HG02938 (cell line): ENCODE measurements around the gene RAI2.

Experiments used
- ATAC-seq: cut with Tn5 transposase; IDR thresholded peaks from one replicate; pipeline ENCODE4 v1.9.1; 2021; ENCODE audit warnings: mild to moderate bottlenecking, moderate library complexity; ENCODE audit not compliant: unreplicated experiment

Gene RAI2

GRCh38 chrX:17830211-17830610 is 30.9 kb downstream of the RAI2 start:
- ATAC-seq, result no peak

DNA sequence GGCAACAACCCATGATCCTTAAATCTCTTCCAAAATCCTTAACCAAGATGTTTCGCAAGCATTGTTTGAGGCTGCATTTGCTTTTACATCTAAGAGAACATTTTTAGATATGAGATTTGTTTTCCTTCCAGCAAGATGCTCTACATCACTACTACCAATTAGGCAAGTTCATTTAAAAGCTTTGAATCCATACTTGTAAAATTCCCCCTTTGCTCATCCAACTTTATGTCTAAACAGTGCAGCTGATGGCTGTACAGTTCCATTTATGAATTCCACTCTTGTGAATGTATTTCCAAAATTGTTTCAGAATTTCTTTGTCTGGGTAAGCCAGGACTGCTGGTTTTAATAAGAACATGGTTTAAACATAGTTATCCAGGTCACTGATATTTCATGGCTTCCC is 31.5 kb downstream of the RAI2 start:
- ATAC-seq, result no peak

- ATAC-seq, result no peak
These were observed 32.9 kb downstream of the RAI2 start for GRCh38 chrX:17828171-17828570.

DNA sequence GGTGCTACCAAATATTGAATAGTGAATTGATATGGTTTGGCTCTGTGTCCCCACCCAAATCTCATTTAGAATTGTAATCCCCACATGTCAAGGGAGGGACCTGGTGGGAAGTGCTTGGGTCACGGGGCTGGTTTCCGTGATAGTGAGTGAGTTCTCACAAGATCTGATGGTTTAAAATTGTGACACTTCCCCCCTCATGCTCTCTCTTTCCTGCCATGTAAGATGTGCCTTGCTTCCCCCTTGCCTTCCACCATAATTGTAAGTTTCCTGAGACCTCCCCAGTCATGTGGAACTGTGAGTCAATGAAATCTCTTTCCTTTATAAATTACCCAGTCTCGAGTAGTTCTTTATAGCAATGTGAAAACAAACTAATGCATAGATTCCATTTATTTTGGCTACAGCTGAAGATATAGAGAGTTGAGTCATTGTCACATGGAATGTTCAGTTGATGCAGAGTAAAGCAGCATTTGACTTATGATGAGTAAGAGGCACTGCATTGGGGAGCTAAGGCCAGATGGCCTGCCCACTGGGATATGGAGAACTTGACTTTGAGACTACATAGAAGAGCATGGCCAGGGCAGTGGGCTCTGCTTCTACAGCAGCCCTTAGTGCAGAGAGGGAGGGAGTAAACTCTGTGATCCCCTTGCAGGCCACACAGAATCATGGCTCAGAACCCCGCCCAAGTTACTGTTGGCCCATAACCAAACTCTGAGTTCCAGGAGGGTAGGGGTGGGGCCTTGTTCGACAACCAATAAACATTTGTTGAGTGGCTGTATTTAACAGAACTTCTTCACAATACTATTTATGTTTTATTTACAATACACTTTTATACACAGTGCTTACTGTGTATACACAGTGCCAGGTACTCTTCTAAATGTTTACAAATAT is 34.2 kb downstream of the RAI2 start:
- no peak for ATAC-seq

DNA sequence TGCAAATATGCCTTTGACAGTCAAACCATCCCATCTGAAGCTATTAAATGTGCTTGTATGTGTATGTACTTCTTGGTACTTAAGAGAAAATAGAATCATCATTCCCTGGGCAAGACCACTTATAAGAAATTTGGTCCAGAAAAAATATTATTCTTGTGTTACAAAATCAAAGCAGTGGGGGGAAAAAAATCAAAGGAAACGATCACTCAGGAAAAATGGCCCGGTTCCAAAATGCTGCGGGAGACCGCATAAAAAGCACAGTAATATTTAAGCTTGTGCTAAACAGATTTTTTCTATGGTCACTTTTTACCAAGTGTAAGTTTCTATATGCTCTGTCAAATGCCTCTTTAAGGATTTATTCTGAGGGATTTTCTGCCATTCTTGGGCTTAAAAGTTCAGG is 36.1 kb downstream of the RAI2 start:
- ATAC-seq, result no peak

GRCh38 chrX:17822351-17822750 is 38.7 kb downstream of the RAI2 start:
- ATAC-seq, result no peak

DNA sequence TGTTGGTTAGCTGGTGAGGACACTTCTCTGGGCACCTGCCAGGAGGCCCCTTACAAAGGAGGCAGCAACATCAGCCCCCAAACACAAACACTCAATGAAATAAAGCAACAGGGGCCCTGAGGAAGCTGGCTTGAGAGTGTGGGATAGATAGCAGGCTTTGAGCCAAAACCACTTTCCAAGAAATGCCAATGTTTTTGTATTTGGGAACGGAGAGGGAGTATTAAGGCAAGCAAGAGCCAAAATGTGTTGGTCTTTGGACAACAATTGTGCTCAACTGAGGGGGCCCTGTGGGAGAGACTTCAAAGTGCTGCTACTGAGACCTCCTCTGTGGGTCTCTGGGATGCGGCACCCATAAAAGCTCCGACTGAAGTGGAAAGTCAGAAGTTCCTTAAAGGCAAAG is 41.0 kb downstream of the RAI2 start:
- ATAC-seq, result no peak

DNA sequence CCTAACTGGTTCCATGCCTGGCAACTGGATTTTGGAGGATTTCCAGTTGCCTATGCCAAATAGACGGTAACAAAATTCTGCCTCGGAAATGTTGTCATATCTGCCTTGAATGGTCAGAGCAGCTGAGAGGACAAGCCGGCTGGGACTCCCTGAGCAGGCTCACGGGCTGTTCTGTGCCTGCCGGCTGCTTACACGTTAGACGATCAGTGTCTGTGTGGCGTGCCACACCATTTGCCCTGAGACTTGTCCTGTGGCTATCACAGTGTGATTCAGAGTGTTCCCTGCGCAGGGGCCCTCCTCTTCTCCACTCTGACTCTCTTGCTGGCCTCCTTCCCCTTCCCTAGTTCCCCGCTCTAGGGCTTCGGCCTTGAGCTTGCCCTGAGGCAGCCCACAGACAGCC is 42.4 kb downstream of the RAI2 start:
- ATAC-seq, result no peak

GRCh38 chrX:17817251-17817650 is 43.8 kb downstream of the RAI2 start:
- no peak for ATAC-seq

DNA sequence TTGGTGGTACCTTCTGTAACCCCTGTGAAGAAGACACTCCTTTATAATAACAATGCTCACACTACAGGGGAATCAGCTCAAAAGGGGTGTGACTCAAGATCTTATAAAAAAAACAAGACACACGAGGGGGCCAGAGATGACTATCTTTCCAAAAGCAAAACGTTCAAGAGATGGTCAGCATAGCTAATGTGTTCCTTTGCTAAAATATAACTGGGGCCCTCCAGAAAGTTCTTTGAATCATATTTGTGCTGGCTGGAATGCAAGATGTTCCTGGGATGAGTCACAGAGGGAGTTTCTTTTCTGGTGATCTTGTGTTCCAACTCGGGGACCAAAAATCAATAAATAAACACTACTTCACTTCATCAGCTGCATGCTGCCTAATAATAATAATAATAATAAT is 46.5 kb downstream of the RAI2 start:
- ATAC-seq, result no peak

- ATAC-seq, result no peak
These were observed 47.0 kb downstream of the RAI2 start for GRCh38 chrX:17814059-17814458.

DNA sequence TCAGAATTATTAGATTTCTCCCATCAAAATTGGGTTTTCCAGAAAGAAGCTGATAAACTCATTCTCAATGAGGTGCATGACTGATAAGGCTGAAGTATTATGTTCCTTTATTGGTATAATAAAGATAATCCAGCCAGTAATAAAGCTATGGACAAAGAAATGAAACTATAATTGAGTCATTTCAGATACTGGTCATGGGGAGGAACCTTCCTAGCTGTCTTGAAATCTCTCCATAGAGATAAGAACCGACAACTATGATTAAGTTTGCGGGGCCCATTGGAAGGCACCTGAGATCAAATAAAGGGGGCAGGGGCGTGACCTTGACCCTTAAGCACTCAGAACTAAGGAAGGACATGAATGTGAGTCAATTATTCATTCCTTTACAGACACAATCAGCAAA is 47.8 kb downstream of the RAI2 start:
- no peak for ATAC-seq

GRCh38 chrX:17812763-17813162 is 48.3 kb downstream of the RAI2 start:
- no peak for ATAC-seq

DNA sequence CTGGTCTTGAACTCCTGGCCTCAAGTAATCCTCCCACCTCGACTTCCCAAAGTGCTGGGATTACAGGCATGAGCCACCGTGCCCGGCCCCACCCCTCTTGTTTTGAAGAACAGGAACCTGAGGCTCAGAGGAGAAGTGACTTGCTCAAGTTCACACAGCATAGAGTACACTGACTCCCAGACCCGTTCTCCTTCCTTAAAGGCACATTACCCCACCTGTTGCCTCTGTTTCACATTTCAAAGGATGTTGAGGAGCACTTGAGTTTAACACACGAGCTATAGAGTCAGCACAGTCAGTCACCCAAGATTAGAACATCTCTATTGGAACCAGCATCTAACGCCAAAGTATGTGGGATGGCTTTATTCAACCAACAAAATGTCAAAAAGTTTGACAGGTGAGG is 51.1 kb downstream of the RAI2 start:
- ATAC-seq, result no peak

- ATAC-seq, result no peak
These were observed 51.8 kb downstream of the RAI2 start for GRCh38 chrX:17809273-17809672.

- no peak for ATAC-seq
These were observed 56.0 kb downstream of the RAI2 start for GRCh38 chrX:17805120-17805519.

DNA sequence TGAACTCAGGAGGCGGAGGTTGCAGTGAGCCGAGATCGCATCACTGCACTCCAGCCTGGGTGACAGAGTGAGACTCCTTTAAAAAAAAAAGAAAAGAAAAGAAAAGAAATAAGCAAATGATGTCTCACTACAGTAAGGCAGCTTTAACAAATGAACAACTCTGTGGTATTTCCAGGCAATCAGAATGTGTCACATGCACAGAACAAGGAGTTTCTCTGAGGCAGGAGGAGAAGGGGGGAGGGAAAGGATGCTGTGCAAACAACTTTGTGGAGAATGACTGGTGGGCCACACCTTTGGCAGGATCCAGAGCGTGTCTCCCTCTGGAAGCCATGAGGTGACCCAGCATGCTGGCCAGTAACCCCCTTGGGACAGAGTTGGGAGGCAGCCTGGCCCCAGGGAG is 57.6 kb downstream of the RAI2 start:
- no peak for ATAC-seq

GRCh38 chrX:17802756-17803155 is 58.3 kb downstream of the RAI2 start:
- no peak for ATAC-seq

- ATAC-seq, result no peak
These were observed 59.7 kb downstream of the RAI2 start for GRCh38 chrX:17801431-17801830.

DNA sequence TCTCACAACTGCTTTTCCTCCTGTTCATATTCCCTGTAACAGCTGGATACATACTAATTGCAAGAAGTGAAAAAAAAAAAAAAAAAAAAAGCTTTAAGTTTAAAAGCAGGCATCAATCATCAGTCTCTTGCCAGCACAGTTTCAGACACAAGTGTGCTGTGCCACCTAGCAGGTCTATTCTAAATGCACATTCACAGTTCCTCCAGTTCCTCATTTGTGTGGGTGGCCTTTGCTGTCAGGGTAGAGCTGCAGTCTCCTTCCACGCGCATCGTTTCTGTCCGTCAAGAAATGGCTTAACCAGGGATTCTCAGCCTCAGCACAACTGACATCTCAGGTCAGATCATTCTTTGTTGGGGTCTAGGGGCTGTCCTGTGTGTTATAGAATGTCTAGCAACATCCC is 62.2 kb downstream of the RAI2 start:
- ATAC-seq, result no peak

DNA sequence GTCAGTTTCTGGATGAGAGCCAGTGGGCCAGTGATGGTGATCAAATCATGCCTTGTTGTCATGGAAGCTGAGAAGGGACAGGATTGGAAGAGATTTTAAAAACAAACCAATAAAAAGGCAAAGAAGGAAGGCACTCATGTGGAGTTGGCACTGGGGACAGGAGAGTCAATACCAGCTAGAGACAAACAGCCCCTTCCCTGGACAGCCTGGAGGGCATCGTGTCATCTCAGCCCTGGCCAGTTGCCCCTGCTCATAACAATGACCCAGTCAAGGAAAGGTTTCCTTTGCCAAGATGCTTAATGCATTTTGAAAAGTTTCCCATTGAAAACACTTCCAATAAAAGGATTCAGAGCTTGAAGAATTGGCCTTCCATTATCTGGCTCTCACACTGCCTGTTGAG is 68.3 kb downstream of the RAI2 start:
- ATAC-seq, result no peak

GRCh38 chrX:17788956-17789562 is 72.0 kb downstream of the RAI2 start:
- no peak for ATAC-seq

GRCh38 chrX:17788439-17788838 is 72.7 kb downstream of the RAI2 start:
- ATAC-seq, result no peak
